CMK (cell line): ENCODE data around the gene MYMX.
"Not testable (repeated sequence)": the region's sequence is repeated elsewhere in the genome, so short reads cannot be mapped to it uniquely, and the experiment has no call there.

Experiments used
- DNase-seq: peaks from one replicate; pipeline ENCODE4 v3.0.0-alpha.2; 2010; ENCODE audit warnings: low read depth

Gene MYMX

DNA sequence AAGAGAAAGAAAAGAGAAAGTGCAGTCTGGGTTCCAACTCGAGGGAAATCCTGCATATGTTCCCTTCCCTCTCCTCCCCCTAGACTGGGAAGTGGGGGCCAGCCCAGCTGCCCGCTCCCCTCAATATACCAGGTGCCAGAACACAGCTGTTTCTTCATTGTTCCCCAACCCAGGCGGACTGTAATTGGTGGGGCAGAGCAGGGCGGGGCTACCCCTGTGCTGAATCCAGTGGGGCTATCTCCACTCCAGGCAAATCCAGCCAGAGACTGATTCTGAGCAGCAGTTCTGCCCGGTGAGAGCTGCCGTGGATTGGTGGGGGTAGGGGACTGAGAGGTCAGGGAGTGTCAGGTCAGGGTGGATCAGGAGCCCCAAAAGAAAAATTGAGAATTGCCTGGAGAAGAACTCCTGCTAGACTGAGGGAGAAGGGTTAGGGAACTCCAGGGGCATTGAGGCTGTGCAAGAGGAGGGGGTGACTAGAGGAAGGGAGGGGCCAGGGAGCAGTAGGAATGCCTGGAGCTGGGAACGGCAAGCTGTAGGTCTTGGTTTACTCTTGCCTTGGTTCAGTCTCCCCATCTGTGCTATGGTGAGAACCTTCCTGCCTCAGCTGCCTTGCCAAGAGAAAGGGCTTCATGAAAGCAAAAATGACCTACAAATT lies at the start of gene MYMX:
Gene MYMX, plus strand, starts transcription at position 250 of the 655 bp plus-strand sequence. CDS start 546 bp downstream, outside the sequence.
- DNase-seq: no peak

DNA sequence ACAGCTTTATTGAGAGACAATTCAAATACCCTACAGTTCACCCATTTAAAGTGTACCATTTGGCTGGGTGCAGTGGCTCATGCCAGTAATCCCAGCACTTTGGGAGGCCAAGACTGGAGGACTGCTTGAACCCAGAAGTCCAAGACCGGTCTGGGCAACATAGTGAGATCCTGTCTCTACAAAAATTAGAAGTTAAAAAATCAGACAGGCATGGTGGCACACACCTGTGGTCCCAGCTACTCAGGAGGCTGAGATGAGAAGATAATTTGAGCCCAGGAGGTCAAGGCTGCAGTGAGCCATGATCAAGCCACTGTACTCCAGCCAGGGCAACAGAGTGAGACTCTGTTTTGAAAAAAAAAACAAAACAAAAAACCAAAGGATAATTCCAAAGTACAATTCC lies 49.2 kb upstream of the MYMX start:
- no peak for DNase-seq

DNA sequence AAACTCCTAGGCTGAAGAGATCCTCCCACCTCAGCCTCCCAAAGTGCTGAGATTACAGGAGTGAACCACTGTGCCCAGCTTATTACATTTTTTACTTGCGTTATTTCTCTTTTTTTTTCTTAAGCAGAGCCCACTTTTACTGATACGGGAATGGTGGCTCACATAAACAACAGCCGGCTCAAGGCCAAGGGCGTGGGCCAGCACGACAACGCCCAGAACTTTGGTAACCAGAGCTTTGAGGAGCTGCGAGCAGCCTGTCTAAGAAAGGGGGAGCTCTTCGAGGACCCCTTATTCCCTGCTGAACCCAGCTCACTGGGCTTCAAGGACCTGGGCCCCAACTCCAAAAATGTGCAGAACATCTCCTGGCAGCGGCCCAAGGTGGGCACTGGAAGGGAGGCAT lies 47.6 kb upstream of the MYMX start:
- no peak for DNase-seq

DNA sequence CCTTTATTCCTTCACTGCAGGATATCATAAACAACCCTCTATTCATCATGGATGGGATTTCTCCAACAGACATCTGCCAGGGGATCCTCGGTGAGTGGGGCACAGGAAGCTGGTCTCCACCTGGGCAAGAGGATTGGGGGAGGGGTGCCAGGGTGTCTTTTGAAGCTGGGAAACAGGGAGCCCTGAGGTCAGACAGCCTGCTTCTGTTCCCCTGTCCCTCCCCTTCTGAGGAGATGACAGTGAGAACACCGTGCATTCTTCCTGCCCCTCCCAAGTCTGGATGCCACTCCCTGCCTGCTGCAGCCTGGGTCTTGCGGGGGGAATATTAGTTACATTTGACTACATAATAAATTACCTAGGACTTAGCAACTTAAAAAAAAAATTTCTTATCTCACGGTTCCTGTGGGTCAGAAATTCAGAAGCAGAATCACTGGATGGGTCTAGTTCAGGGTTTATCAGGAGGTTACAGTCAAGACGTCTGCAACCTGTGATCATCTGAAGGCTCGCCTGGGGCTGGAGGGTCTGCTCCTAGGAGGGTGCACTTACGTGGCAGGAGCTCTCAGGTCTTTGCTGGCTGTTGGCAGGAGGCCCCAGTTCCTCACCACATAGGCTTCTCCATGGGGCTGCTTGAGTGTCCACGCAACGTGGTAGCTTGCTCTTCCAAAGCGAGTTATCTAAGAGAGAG lies 46.7 kb upstream of the MYMX start:
- no peak for DNase-seq

DNA sequence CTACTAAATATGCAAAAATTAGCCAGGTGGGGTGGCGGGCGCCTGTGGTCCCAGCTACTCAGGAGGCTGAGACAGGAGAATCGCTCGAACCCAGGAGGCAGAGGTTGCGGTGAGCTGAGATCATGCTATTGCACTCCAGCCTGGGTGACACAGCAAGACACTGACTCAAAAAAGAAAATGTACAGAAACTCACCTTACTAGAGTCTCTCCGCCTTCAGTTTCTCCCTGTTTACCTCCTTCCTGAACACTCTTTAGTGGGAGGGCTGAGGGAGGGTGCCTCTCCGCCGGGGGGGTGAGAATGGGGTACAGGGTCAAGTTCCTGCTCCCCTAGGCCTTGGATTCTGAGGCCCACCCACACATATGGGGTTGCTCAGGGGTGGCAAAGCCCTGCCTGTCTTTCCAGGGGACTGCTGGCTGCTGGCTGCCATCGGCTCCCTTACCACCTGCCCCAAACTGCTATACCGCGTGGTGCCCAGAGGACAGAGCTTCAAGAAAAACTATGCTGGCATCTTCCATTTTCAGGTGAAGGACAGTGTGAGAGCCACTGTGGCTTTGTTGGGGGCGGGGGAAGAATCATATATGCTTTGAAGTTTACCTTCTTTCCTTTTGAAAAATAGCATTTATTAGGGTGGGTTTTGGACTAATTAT lies 44.7 kb upstream of the MYMX start:
- DNase-seq: no peak

DNA sequence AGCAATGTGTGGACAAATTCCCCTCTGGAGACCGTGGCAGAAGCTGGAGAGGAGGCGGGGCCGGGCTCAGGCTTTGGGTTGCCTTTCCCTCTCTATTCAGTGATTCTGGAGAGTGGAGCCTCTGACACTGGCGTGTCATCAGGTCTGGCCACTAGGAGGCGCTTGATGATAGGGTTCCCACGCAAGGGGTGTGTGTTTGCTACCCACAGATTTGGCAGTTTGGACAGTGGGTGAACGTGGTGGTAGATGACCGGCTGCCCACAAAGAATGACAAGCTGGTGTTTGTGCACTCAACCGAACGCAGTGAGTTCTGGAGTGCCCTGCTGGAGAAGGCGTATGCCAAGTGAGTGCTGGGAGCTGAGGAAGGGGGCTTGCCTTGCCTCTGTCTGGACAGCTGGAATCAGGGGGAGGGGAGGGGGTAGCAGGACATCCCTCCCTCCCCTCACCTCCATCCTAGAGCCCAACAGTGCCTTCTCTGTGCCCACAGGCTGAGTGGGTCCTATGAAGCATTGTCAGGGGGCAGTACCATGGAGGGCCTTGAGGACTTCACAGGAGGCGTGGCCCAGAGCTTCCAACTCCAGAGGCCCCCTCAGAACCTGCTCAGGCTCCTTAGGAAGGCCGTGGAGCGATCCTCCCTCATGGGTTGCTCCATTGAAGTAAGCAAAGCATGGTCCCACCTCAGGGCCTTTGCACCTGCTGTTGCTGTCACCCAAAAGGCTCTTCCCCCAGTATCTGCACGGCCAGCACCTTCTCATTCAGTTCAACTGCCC lies 43.8 kb upstream of the MYMX start:
- DNase-seq: peak; percentile 79

DNA sequence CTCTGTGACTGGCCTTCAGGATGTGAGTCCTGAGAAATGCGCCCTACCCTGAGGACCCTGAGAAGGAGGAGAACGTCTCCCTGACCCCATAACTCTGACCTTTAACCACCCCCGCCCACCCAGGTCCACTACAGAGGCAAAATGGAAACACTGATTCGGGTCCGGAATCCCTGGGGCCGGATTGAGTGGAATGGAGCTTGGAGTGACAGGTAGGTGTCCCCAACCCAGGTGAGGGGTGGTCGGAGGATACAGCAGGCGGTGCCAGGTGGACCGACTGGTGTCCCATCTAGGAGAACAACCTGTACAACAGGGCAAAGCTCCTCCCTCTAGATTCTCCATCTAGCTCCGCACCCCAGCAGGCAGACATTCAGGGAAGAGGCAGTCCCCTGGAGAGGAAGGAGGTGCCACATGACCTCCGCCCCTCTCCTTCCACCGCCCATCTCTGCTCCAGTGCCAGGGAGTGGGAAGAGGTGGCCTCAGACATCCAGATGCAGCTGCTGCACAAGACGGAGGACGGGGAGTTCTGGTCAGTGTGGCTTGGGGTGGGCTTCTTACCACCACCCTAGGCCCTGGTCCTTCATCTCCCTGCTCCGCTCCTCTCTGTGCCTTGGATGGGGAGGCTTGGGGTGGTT lies 40.5 kb upstream of the MYMX start:
- no peak for DNase-seq

DNA sequence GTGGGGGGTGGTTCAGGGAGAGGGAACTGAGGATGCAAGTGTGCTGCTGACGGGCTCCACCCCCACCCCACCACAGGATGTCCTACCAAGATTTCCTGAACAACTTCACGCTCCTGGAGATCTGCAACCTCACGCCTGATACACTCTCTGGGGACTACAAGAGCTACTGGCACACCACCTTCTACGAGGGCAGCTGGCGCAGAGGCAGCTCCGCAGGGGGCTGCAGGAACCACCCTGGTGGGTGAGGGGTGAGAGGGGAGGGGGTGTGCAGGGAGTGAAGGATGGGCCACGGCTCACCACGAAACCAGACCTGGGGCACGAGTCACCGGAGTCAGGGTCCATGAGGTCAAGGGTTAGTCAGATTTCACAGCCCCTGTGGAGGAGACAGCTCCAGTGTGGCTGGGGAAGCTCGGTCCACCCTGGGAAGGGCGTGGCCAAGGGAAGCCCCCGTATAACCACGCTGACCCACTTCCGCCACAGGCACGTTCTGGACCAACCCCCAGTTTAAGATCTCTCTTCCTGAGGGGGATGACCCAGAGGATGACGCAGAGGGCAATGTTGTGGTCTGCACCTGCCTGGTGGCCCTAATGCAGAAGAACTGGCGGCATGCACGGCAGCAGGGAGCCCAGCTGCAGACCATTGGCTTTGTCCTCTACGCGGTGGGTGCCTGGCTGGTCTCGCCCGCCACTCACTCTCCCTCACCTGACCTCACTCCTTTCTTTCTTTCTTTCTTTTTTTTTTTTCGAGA lies 39.8 kb upstream of the MYMX start:
- peak; percentile 54 for DNase-seq

DNA sequence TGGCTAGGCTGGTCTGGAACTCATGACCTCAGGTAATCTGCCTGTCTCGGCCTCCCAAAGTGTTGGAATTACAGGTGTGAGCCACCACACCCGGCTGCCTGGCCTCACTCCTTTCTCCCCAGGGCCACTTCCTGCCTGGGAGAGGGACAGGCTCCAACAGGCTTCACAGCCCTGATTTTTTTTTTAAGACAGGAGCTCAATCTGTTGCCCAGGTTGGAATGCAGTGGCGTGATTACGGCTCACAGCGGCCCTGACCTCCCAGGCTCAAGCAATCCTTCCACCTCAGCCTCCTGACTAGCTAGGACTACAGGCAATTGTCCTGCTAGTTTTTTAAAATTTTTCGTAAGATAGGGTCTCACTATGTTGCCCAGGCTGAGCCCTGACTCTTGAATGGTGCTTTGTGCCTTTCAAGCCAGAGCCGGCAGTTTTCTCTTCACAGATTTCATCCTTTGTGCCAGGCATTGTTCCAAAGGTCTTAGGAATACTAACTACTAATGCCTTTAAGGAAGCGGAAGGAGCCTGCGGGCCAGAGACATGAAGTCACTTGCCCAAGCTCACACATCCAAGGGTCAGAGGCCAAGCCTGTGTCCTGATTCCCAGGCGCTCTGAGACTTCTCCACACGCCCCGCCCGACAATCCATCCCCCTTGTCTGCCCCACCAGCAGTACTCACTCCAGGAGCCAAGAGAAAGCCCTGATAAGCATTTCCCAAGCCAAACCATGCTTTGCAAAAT lies 38.9 kb upstream of the MYMX start:
- no peak for DNase-seq

DNA sequence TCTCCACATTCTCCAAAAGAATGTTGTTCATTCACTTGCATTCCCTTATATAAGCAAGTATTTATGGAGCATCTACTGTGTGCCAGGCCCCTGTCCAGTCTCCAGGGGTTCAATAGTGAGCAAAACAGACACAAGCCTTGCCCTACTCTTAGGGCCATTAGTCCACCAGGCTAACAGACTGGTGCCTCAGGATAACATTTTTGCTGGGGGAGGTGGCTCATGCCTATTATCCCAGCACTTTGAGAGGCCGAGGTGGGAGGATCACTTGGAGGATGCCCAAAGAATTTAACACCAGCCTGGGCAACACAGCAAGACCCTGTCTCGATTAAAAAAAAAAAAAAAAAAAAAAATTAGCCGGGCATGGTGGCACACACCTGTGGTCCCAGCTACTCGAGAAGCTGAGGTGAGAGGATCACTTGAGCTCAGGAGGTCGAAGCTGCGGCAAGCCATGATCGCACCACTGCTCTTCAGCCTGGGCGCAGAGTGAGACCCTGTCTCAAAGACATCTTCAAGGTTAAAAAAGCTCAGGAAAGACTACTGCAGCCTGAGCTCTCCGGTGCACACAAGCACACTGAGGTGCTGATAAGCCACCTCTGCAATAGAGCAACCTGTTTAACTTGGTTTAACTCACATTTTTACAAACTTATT lies 38.2 kb upstream of the MYMX start:
- DNase-seq: no peak

DNA sequence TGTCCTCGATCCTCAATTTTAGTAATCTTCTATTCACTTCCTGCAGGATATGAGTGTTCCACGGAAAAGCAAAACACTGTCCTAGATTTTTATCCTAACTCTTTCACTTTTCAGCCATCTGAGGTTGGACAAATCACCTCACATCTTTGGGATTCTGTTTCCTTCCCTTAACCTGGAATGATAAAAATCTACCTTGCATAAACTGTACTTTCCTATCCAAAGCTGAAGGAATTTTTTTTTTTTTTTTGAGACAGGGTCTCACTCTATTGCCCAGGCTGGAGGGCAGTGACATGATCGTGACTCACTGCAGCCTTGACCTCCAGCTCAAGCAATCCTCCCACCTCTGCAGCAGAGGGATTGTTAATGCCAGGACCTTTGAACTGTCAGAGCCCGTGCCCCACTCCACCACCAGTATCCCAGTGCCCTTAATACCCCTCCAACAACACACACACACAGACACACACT lies 37.6 kb upstream of the MYMX start:
- no peak for DNase-seq

DNA sequence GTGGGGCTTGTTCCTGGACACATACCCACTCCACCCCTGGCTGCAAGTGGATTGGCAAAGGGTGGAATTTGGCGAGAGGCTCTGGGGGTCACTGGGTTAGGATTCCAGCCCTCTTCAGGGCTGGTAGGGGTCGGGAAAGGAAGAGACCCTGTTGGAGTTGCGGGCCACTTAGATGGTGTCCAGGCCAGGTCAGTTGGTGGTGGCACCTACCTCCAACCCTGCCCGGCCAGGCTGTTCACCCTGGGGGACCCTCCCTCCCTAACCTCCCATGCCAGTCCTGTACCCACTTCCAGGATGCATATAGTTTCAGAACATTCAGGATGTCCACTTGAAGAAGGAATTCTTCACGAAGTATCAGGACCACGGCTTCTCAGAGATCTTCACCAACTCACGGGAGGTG lies 37.1 kb upstream of the MYMX start:
- DNase-seq: no peak

DNA sequence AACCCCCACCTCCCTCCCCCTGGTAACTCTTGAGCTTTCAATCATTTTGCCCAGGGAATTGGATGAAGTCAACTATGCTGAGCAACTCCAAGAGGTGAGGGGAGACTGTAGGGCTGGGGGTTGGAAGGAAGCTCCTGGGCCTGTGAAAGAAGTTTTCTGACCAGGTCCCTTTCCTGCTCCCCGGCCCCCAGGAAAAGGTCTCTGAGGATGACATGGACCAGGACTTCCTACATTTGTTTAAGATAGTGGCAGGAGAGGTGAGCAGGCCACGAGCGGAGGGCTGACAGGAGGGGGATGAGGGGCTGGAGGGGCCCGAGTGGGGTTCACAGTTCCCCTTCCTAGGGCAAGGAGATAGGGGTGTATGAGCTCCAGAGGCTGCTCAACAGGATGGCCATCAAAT lies 36.3 kb upstream of the MYMX start:
- no peak for DNase-seq

DNA sequence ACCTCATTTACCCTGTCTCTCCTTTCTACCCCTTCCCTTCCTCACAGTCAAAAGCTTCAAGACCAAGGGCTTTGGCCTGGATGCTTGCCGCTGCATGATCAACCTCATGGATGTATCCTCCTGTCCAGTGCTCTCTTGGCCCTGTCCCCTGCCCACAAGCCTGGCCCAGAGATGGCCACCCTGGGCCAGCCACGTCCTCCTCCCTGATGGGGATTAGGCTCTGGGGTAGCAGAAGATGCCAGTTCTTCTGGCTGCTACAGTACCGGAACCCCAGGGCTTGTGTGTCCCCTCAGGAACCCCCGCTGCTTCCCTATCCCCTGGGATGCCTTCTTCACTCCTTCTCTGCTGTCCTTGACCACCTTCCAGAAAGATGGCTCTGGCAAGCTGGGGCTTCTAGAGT lies 35.8 kb upstream of the MYMX start:
- DNase-seq: no peak

DNA sequence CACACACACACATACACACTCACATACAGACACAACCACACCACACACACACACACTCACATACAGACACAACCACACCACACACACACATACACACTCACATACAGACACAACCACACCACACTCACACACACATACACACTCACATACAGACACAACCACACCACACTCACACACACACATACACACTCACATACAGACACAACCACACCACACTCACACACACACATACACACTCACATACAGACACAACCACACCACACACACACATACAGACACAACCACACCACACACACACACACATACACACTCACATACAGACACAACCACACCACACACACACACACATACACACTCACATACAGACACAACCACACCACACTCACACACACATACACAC lies 34.9 kb upstream of the MYMX start:
- not testable (repeated sequence) for DNase-seq

DNA sequence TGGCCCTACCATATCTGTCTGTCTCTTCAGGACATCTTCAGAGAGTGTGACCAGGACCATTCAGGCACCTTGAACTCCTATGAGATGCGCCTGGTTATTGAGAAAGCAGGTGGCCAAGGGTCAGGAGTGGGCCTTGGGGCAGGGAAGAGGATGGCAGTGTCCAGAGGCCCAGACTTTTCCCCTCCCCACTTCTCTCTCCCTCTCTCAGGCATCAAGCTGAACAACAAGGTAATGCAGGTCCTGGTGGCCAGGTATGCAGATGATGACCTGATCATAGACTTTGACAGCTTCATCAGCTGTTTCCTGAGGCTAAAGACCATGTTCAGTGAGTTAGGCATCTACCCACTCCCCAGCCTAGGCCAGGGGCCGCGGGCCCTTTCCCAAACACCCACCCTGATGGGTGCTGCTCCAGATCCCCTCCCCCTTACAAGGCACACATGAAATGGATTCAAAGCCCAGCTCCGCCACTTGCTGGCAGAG lies 33.8 kb upstream of the MYMX start:
- DNase-seq: no peak

DNA sequence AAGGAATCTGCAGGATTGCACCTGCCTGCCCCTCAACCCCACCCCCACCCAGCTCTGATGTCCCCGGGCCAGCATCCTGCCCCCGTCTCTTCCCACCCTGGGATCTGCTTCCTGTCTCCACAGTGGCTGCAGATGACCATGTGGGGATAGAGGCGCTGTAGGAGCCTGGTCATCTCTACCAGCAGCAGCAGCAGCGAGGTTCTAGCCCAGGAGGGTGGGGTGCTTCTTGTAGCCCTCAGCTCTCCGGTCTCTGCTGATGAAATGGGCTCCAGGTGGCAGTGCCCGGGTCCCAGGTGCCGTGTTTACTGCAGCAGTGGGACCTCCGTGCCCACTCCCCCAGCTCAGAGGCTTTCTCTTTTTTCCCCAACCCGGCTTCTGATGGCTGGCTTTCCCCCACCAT lies 32.9 kb upstream of the MYMX start:
- DNase-seq: no peak

DNA sequence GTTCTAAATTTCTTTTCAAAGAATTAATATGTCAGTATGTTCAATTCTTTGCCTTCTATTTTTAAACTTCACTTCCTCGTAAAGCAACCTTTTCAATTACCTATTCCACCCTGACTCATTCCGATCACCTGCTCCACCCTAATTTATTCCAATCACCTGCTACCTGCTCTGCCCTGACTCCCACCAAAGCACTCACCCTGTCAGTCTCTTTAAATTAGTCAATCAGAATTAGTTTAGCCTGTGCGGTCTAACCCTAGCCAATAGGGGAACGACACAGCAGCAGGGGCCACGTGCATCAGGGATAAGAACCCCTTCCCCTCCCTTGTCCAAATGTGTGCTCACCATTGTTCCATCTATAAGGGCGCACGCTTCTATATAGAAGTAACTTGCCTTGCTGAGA lies 31.4 kb upstream of the MYMX start:
- DNase-seq: not testable (repeated sequence)

DNA sequence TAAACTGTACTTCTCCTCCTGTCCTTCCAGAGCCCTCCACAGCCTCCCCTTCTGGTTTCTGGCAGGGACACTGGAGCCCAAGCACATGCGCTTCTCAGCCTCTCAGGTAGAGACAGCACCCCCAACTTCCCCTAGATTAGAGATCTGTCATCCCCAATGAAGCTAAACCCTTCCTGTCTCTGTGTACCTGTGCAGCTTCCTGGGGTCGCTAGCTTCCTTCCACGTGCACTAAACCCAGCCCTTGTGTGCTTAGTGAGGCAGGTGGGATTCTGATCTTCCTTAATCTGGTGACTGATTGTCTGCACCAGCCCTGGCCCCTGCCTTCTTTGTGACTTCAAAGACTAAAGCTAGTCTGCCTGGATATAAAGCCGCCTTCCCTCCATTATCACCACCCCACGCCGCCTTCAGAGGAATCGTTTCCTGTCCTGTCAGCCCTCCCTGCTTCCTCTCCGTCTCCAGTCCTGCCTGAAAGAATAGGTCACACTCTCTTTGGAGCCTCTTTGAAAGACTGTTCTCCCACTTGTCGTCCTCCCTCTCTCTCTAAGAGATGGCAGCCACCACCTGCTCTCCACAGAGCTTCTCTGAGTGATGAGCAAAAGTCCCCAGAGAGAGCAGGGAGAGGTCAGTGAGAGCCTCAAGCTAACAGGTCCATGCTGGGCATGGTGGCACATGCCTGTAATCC lies 30.6 kb upstream of the MYMX start:
- DNase-seq: no peak
